ENCODE measurements around the gene EEIG2.

DNA sequence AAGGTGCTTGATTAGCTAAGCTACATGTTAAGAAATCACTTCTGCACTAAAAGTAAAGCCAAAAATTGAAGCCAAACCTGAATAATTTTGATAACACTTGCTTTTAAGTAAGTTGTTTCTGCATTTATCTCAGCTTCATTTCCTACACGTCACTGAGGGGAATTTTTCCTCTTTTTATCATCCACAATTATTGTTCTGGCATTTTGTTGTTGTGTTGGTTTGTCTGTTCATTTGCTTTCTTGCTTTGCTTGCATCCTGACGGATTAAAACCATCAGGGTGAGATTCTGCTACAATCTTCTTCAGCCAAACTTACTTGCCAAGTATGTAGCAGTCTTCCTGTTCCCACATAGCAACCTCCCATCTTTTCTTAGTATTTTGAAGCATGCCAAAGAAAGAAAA lies 18.0 kb upstream of the EEIG2 start:
- TF ChIP-seq, protein P1, sequence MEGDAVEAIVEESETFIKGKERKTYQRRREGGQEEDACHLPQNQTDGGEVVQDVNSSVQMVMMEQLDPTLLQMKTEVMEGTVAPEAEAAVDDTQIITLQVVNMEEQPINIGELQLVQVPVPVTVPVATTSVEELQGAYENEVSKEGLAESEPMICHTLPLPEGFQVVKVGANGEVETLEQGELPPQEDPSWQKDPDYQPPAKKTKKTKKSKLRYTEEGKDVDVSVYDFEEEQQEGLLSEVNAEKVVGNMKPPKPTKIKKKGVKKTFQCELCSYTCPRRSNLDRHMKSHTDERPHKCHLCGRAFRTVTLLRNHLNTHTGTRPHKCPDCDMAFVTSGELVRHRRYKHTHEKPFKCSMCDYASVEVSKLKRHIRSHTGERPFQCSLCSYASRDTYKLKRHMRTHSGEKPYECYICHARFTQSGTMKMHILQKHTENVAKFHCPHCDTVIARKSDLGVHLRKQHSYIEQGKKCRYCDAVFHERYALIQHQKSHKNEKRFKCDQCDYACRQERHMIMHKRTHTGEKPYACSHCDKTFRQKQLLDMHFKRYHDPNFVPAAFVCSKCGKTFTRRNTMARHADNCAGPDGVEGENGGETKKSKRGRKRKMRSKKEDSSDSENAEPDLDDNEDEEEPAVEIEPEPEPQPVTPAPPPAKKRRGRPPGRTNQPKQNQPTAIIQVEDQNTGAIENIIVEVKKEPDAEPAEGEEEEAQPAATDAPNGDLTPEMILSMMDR (CRISPR knock-in tag; IDR thresholded peaks at IDR 0.05) = no peak
- no peak for TF ChIP-seq ATF1 (CRISPR knock-in tag; IDR thresholded peaks at IDR 0.05)
- TF ChIP-seq SUZ12 (IDR thresholded peaks at IDR 0.05; ENCODE audit: low read depth, low read length) = no peak
- no peak for TF ChIP-seq POLR2AphosphoS5 (IDR thresholded peaks at IDR 0.05; ENCODE audit: low read depth, low read length)
- TF ChIP-seq ZNF761 (CRISPR knock-in tag; conservative IDR thresholded peaks at IDR 0.05) = no peak
- no peak for TF ChIP-seq U2AF1 (optimal IDR thresholded peaks at IDR 0.05; ENCODE audit: low read depth, low read length)
- no peak for TF ChIP-seq SMYD3 (CRISPR knock-in tag; IDR thresholded peaks at IDR 0.05)
